ENCODE data around the gene NKX6-1.

The NKX6-1 gene

DNA sequence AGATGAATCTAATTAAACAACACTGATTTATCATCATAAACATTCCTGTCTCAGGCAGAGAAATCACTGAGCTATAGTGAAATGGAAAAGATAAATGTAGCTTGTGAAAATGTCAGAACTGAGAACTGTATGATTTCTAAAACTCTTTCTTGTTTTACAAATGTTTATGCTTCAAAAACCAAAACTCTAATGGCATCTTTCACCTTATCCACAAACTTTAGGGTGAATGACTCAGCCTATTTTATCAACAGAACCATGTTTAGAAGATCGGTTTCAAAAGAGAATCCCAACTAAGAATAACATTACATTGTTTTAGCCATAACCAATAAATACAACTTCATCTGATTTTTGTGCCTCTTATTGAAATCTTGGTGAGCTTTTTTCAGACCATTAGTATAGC, 21.4 kb downstream of the NKX6-1 start:
- no peak for DNase-seq (ENCODE audit: low read depth)

DNA sequence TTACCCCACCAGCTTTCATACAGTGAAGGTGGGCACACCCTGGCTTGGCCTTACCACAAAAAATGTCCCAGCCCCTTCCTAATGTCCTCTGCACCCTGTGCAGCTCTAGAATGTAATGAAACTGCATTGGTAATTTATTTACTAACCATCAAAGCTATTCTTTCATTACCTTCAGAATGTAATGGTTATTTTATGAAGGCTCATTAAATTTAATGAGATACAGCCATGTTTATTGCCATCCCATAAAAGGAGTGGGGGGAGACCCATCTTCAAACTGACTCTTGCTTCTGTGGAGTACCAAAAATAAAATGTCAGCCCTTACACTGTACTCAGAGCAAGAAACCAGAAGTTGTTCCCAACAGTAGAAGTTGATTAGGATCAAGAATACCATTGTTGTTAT, 25.0 kb downstream of the NKX6-1 start:
- no peak for DNase-seq (ENCODE audit: low read depth)

DNA sequence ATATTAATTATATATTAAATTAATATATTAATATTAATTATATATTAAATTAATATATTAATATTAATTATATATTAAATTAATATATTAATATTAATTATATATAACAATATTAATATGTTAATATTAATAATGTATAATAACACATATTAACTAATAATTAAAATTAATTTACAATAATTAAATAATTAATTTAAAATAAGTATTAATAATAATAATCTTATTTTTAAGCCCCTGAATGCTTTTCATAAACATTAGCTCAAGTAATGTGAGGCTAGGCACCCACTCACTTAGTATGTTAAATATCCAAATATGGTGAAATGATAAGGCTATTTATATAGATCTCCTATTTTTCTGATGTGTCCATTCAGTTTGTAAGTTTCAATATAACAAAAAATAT, 26.9 kb downstream of the NKX6-1 start:
- no peak for DNase-seq (ENCODE audit: low read depth)

DNA sequence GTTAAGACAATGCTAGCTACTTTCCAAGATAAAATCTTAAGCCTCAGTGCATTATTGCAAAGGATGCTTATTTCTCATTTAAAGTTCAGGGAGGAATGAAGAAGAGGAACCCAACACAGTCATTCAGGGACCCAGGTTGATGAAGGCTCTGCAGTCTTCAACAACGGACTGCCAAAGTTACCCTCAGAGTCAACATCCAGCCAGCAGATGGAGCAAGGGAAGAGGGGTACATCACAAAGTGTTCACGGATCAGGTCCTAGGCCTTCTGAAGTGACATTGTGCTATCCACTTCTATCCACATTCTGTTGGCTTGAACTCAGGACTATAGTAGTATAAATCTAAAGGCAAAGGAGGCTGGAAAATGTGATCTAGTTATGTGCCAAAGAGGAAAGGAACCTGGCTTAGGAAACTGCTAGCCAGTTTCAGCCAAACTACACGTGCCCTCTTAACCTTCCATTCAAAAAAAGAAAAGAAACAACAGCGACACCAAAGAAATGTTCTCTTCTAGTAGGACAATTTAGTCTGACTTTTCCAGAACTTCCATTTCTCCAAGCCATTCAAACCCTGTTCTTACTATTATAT, 28.8 kb downstream of the NKX6-1 start:
- peak; percentile 9 for DNase-seq (ENCODE audit: low read depth)

DNA sequence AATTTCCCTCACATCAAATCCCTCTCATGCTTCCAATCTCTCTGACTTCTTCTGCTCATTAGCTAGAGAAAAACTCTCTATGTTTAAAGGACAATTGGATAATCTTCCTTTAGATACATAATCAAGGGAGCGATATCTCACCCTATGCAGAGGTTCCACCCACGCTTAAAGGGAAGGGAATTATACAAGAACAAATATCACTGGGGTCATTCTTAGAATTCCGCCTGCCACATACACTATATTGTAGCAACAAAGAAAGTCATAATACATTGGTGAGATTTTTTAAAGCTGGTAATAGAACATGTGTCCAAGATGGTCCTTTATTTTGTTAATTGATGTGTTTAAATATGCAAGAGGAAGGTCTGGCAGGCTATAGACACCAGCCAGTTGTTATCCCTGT, 31.5 kb downstream of the NKX6-1 start:
- DNase-seq (ENCODE audit: low read depth), result no peak

DNA sequence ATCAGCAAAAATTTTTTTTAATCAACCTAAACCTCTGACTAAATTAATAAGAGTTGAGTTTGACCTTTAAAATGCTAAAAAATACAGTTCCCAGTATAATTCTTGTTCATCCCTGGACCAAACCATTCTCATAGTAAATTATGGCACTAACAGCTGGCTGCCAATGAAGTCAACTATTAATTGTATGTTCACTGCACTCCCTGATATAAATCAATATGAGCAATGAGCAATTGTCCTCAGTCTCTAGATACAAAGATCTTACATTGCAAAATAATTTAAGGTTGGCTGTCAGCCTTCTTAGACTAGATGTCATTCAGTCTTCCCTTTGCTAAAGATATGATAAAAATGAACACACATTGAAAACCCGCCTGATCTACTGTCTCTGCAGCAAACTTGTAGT, 39.3 kb downstream of the NKX6-1 start:
- DNase-seq (ENCODE audit: low read depth), result no peak

DNA sequence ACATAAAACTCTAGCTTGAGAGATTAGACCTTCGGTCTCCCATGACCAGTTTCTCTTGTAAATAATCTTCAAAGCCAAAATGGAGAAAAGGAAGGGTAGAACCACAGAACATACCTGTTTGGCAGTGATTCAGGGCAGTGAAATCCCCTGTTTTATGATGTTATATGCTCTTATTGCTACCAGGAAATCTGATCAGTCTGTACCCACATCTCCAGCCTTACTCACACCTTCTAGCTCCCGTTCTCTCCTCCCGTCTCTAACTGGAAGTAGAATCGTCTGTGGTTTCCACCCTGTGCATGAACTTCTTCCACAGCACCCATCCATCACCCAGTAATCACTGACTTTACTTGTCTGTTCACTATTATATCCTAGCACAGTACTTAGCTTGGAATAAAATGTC, 42.9 kb downstream of the NKX6-1 start:
- no peak for DNase-seq (ENCODE audit: low read depth)

DNA sequence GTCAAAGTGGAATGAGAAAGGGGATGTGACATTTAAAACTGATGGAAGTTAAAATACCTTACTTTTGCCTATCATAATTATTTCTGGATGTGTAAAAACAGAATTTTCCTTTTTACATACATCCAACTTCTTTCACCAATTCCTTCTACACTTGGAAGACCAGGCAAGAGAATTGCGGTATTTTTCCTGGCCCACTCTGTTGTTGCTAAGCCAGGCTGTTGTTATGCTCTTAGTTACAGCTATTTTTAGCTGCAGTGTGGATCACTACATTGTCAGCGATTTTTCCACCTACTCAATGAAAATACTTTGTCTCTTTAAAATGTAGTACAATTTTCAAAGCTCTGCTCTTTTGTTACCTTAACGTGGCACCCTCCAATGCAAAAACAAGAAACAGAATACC, 43.4 kb downstream of the NKX6-1 start:
- no peak for DNase-seq (ENCODE audit: low read depth)

DNA sequence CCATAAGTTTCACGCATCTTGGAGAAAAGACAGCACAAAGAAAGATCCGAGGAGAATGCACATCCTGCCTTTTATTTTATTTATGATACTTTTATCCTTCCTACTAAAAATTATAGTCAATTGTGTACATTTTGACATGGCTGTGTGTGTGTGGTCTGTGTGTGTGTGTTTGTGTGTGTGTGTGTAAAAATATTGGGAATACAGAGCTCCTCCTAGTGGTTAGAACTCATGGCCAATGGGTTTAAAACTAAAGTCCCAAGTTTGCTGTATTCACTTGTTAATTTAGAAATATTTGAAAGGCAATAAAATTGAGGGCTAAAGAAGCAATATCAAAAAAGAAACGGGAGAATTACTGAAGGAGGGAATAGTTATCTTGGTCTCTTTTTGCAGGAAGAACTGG, 47.5 kb downstream of the NKX6-1 start:
- peak; percentile 8 for DNase-seq (ENCODE audit: low read depth)

DNA sequence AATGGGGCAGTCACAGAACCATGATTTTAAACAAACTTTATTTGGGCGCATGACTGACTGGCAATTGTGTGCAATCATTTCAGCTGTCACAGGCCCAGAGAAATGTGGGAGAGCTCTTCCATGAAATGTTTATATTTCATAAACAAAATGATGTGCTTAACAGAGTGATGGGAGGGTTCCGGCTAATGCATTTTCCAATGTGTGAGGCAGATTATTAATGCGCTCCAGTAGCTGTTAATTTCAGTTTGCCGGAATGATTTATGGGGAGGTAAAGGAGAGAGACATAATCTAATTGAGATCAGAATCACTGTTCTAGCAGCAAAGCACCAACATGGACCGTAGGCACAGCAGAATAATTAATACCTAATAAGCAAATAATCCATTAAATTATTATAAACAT, 55.6 kb downstream of the NKX6-1 start:
- no peak for DNase-seq (ENCODE audit: low read depth)

DNA sequence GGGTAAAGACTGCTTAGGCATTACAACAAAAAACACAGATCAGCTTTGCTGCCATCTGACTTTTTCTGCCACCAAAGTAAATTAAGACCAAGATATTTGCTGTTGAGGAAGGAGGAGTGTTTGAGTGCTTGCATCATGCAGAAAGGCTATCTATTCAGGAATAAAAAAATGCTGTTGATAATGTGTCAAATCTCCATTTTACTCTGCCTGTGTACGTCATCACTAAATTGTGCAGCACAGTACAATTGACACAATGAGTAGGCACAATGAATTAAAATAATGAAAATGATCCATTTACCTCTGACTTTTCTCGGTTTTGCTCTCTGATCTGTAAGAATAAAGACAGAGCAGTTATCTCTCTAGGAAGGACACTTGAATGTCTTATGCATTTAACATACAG, 56.3 kb downstream of the NKX6-1 start:
- no peak for DNase-seq (ENCODE audit: low read depth)

Measured in ELR (cell line).